ENCODE results near the gene TNP1. TPM values are rescaled to one million over a fixed set of nuclear protein-coding genes. Genes with fewer than 3 reads are reported as not detected.

Gene TNP1
- total RNA-seq, 4 donors from 2014 or later = not detected

- H3K27ac ChIP-seq = no peak overlapping the region
- H3K4me1 ChIP-seq = peaks cover 0 to 8% of the 10 kb centered on the region in 2 donors
- H3K27me3 ChIP-seq = no peaks in the 10 kb centered on the region
- no peaks in the 10 kb centered on the region for H3K36me3 ChIP-seq
- no peak for DNase-seq
- TF ChIP-seq POLR2A (IDR thresholded peaks at IDR 0.05) (no peak), CTCF (IDR thresholded peaks at IDR 0.05) (no peak)
- no peaks in the 10 kb centered on the region for H3K9me3 ChIP-seq
- intact Hi-C loops (cut with DNase I; ENCODE audit: low total_unique reads) = no loop called here
- no peak overlapping the region for H3K4me3 ChIP-seq
Measured at GRCh38 chr2:216845426-216845825, 14.4 kb downstream of the TNP1 start.

GRCh38 chr2:216842636-216843035 lies 17.2 kb downstream of the TNP1 start:
- Histone ChIP-seq H3K27me3 (no peaks in the 10 kb centered on the region), H3K4me1 (peaks cover 0 to 8% of the 10 kb centered on the region in 2 donors), H3K36me3 (no peaks in the 10 kb centered on the region), H3K27ac (peak overlapping the region; percentile 27 to 65), H3K4me3 (no peak overlapping the region), H3K9me3 (no peaks in the 10 kb centered on the region)
- DNase-seq = peak; percentile 67 to 71
- intact Hi-C loops (cut with DNase I; ENCODE audit: low total_unique reads) = no loop called here
- no peak for TF ChIP-seq POLR2A (IDR thresholded peaks at IDR 0.05)
- TF ChIP-seq CTCF (IDR thresholded peaks at IDR 0.05) = no peak

GRCh38 chr2:216839688-216840087 lies 20.2 kb downstream of the TNP1 start:
- intact Hi-C loops (cut with DNase I; ENCODE audit: low total_unique reads) = no loop called here
- no peak for DNase-seq
- no peaks in the 10 kb centered on the region for H3K27me3 ChIP-seq

GRCh38 chr2:216838151-216838550 lies 21.7 kb downstream of the TNP1 start:
- peaks cover 0 to 8% of the 10 kb centered on the region in 2 donors for H3K4me1 ChIP-seq
- intact Hi-C loops (cut with DNase I; ENCODE audit: low total_unique reads) = no loop called here
- no peak for DNase-seq
- H3K9me3 ChIP-seq = no peaks in the 10 kb centered on the region
- no peak for TF ChIP-seq CTCF (IDR thresholded peaks at IDR 0.05)
- TF ChIP-seq POLR2A (IDR thresholded peaks at IDR 0.05) = no peak
- no peak overlapping the region for H3K4me3 ChIP-seq
- no peaks in the 10 kb centered on the region for H3K36me3 ChIP-seq
- H3K27me3 ChIP-seq = no peaks in the 10 kb centered on the region
- peak overlapping the region in 1 of 2 donors; percentile 15 for H3K27ac ChIP-seq

More at GRCh38 chr2:216839688-216840087, 20.2 kb downstream of the TNP1 start:
- Histone ChIP-seq H3K9me3 (no peaks in the 10 kb centered on the region), H3K4me1 (peaks cover 0 to 8% of the 10 kb centered on the region in 2 donors), H3K27ac (no peak overlapping the region), H3K4me3 (no peak overlapping the region), H3K36me3 (no peaks in the 10 kb centered on the region)
- TF ChIP-seq POLR2A (IDR thresholded peaks at IDR 0.05) = no peak
- TF ChIP-seq CTCF (IDR thresholded peaks at IDR 0.05) = no peak

- Histone ChIP-seq H3K9me3 (no peaks in the 10 kb centered on the region), H3K27ac (peak overlapping the region in 1 of 2 donors; percentile 15), H3K36me3 (no peaks in the 10 kb centered on the region), H3K4me3 (no peak overlapping the region), H3K4me1 (peaks cover 0 to 4% of the 10 kb centered on the region in 2 donors), H3K27me3 (no peaks in the 10 kb centered on the region)
- TF ChIP-seq POLR2A (IDR thresholded peaks at IDR 0.05) = no peak
- no peak for DNase-seq
- intact Hi-C loops (cut with DNase I; ENCODE audit: low total_unique reads) = no loop called here
Measured at GRCh38 chr2:216837740-216838139, 22.1 kb downstream of the TNP1 start.

GRCh38 chr2:216833061-216833460 lies 26.8 kb downstream of the TNP1 start:
- TF ChIP-seq CTCF (IDR thresholded peaks at IDR 0.05) (no peak), POLR2A (IDR thresholded peaks at IDR 0.05) (no peak)
- Histone ChIP-seq H3K4me3 (no peak overlapping the region), H3K9me3 (no peaks in the 10 kb centered on the region), H3K27ac (peak overlapping the region in 1 of 2 donors; percentile 37), H3K27me3 (no peaks in the 10 kb centered on the region), H3K4me1 (no peaks in the 10 kb centered on the region), H3K36me3 (no peaks in the 10 kb centered on the region)
- intact Hi-C loops (cut with DNase I; ENCODE audit: low total_unique reads) = no loop called here
- peak in 1 of 2 donors; percentile 40 for DNase-seq

All from uterus (tissue), 4 donors.